ENCODE results near the gene RABGAP1. TPM values are rescaled to one million over a fixed set of nuclear protein-coding genes. Genes with fewer than 3 reads are reported as not detected.

Gene RABGAP1
- 100 to 1,000 TPM in 1 of 2 donors, 10 to 100 TPM in 1; 94.0 to 113 TPM for total RNA-seq
- polyA plus RNA-seq (ENCODE audit: insufficient read depth, low read depth, low replicate concordance) = 53.0 TPM
- long read RNA-seq, donor 1, full-length matches to known transcripts = 4 of 4 reads
- long read RNA-seq, donor 1, partial matches to known transcripts = 0 of 4 reads
- long read RNA-seq, donor 1, other reads (novel, unspliced or antisense) = 0 of 4 reads
- long read RNA-seq, donor 2, full-length matches to known transcripts = 2 of 2 reads
- long read RNA-seq, donor 2, partial matches to known transcripts = 0 of 2 reads
- long read RNA-seq, donor 2, other reads (novel, unspliced or antisense) = 0 of 2 reads

DNA sequence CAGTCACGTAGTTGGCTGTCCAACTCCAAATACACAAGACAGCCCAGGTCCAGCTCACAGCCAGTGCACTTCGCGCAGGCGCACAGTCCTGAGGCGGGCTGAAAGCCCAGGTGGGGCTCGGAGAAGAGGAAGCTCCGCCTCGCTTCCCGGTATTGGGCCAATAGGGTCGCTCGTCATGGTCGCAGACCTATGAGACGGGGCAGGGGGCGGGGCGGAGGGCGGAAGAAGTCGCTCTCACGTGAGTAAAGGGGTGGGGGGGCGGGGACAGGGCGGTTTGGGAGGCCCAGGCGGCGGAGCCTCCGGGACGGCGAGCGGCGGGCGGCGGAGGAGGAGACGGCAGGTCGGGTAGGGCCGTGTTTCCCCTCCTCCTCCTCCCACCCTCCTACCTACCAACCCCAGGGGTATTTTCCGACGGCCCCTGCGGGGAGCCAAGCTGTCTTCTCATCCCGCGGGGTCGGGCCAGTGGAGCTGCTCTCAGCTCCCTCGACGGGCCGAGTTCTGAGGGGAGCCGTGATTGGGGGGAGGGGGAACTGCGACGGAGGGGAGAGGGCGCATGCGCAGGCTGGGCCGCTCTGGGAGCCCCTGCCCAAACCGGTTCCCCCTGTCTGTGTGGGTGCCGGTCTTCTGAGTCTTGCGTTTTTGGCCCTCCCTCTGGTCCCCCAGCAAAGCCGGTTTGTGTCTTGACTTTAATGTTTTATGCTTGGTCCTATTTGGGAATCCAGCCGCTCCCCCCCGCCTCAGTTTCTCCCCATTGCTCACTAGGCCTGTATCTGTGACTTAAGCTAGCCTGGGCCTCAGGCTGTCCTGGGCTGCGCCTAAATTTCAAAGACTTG lies at the start of gene RABGAP1:
Gene RABGAP1 (plus strand): TSS at position 272 of the 833 bp plus-strand sequence. CDS start 16,040 bp downstream, outside the sequence.
- TF ChIP-seq, protein P1, sequence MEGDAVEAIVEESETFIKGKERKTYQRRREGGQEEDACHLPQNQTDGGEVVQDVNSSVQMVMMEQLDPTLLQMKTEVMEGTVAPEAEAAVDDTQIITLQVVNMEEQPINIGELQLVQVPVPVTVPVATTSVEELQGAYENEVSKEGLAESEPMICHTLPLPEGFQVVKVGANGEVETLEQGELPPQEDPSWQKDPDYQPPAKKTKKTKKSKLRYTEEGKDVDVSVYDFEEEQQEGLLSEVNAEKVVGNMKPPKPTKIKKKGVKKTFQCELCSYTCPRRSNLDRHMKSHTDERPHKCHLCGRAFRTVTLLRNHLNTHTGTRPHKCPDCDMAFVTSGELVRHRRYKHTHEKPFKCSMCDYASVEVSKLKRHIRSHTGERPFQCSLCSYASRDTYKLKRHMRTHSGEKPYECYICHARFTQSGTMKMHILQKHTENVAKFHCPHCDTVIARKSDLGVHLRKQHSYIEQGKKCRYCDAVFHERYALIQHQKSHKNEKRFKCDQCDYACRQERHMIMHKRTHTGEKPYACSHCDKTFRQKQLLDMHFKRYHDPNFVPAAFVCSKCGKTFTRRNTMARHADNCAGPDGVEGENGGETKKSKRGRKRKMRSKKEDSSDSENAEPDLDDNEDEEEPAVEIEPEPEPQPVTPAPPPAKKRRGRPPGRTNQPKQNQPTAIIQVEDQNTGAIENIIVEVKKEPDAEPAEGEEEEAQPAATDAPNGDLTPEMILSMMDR (IDR thresholded peaks at IDR 0.05) = no peak
- TF ChIP-seq POLR2A (IDR thresholded peaks at IDR 0.05) = no peak
- H3K27me3 ChIP-seq = no peaks in the 10 kb centered on the region
- intact Hi-C loops (cut with DNase I; ENCODE audit: low total_unique reads) = no loop called here
- peaks cover 26% of the 10 kb centered on the region for H3K4me1 ChIP-seq
- no peaks in the 10 kb centered on the region for H3K36me3 ChIP-seq (ENCODE audit: low read depth, missing control alignments)
- H3K27ac ChIP-seq = peak within 1 kb of the TSS; percentile 92 to 94
- H3K9me3 ChIP-seq = no peaks in the 10 kb centered on the region
- H3K4me3 ChIP-seq = peak within 1 kb of the TSS; percentile 82 to 85
- 0 to 1% methylated on average over 25 to 34 of the region's 54 CpGs for WGBS, 2 donors
- DNase-seq = peak; percentile 99

DNA sequence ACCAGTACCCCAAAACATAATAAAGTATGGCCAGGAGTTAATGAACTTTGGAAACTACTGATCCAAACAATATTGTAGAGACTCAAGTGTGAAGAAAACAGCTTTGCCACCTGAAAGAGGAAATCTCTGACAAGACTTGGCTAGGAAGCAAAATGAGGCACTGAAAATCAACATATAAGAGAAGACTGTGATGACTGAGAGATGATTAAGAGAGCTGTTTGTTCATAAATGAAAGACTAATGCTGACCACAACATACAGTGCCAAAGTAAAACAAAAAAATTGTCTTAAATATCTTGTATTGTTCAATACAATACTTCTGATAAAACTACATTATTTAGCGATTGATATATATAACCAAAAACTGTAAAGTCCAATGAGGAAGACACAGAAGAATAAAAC lies 42.9 kb upstream of the RABGAP1 start:
- H3K27me3 ChIP-seq = no peaks in the 10 kb centered on the region
- no peak overlapping the region for H3K4me3 ChIP-seq
- 90 to 100% methylated on average over 1 of the region's 1 CpG for WGBS, 2 donors
- peaks cover 4% of the 10 kb centered on the region for H3K4me1 ChIP-seq
- TF ChIP-seq, protein P1 (IDR thresholded peaks at IDR 0.05) = no peak
- TF ChIP-seq POLR2A (IDR thresholded peaks at IDR 0.05) = no peak
- no peaks in the 10 kb centered on the region for H3K9me3 ChIP-seq
- no peak overlapping the region for H3K27ac ChIP-seq
- H3K36me3 ChIP-seq (ENCODE audit: low read depth, missing control alignments) = no peaks in the 10 kb centered on the region
- DNase-seq = no peak
- intact Hi-C loops (cut with DNase I; ENCODE audit: low total_unique reads) = no loop called here

DNA sequence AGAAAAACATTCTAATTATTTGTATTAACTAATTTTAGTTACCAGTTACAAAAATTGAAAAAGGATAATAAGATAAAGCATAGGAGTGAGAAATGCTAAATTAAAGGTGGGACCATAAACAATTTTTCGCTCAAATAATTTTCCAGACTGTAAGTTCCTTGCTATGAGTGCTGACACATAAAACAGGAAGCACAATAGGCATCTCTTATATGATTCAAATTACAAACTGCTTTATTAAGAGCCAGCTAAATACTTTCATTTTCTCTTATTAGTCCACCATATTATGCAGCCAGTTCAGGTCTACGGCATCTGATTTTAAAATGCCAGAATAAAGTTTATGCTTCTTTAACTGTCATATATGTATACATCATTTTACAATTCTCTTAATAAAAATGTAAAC lies 40.0 kb upstream of the RABGAP1 start:
- Histone ChIP-seq H3K27ac (no peak overlapping the region), H3K36me3 (ENCODE audit: low read depth, missing control alignments) (no peaks in the 10 kb centered on the region), H3K9me3 (no peaks in the 10 kb centered on the region), H3K4me1 (peaks cover 9% of the 10 kb centered on the region), H3K4me3 (no peak overlapping the region), H3K27me3 (no peaks in the 10 kb centered on the region)
- DNase-seq = no peak
- intact Hi-C loops (cut with DNase I; ENCODE audit: low total_unique reads) = no loop called here
- no peak for TF ChIP-seq POLR2A (IDR thresholded peaks at IDR 0.05)
- TF ChIP-seq, protein P1 (IDR thresholded peaks at IDR 0.05) = no peak
- 67 to 73% methylated on average over 2 of the region's 2 CpGs for WGBS, 2 donors

DNA sequence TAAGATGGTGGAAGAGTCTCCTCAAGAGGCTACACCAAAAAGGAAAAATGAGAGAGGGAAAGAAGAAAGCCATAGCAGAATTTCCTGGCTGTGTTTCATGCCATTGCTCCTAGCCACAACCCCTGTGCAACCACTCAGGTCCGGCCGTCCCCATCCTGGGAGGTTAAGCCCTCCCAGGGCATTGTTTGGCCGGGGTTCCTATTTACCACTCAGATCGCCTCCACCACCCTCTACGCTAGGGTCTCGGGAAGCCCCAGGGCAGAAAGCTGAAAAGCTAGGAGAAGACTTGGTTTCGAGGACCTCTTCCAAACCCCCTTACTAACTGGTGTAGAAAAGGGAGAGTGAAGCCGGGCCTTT lies 36.4 kb upstream of the RABGAP1 start:
- H3K4me1 ChIP-seq = peaks cover 9% of the 10 kb centered on the region
- H3K27ac ChIP-seq = peak overlapping the region; percentile 86 to 97
- intact Hi-C loops (cut with DNase I; ENCODE audit: low total_unique reads) = no loop called here
- WGBS, 2 donors = 0 to 1% methylated on average over 8 of the region's 8 CpGs
- no peaks in the 10 kb centered on the region for H3K27me3 ChIP-seq
- H3K4me3 ChIP-seq = peak overlapping the region; percentile 82 to 94
- TF ChIP-seq, protein P1 (IDR thresholded peaks at IDR 0.05) = no peak
- no peak for TF ChIP-seq POLR2A (IDR thresholded peaks at IDR 0.05)
- H3K9me3 ChIP-seq = no peaks in the 10 kb centered on the region
- DNase-seq = peak; percentile 47
- H3K36me3 ChIP-seq (ENCODE audit: low read depth, missing control alignments) = no peaks in the 10 kb centered on the region

Data from testis (tissue), 5 donors.